ENCODE measurements around the gene POP4.
"Not testable (repeated sequence)": the region's sequence is repeated elsewhere in the genome, so short reads cannot be mapped to it uniquely, and the experiment has no call there.

POP4 gene

GRCh38 chr19:29614046-29614445 lies 8.0 kb downstream of the POP4 start:
- DNase-seq, result no peak

- DNase-seq, result no peak
Measured at GRCh38 chr19:29614780-29615179, 8.7 kb downstream of the POP4 start.

GRCh38 chr19:29615891-29616425 lies 9.9 kb downstream of the POP4 start:
- DNase-seq, result no peak

GRCh38 chr19:29616541-29616940 lies 10.5 kb downstream of the POP4 start:
- no peak for DNase-seq

- DNase-seq, result no peak
Measured at GRCh38 chr19:29617366-29618266, 11.5 kb downstream of the POP4 start.

- DNase-seq, result no peak
Measured at GRCh38 chr19:29618434-29618833, 12.4 kb downstream of the POP4 start.

GRCh38 chr19:29618871-29619270 lies 12.8 kb downstream of the POP4 start:
- peak in 1 of 2 experiments; percentile 48 for DNase-seq

- no peak for DNase-seq
Measured at GRCh38 chr19:29620931-29621351, 14.9 kb downstream of the POP4 start.

- DNase-seq, result no peak
Measured at GRCh38 chr19:29622166-29623070, 16.3 kb downstream of the POP4 start.

- no peak for DNase-seq
Measured at GRCh38 chr19:29623726-29624488, 17.8 kb downstream of the POP4 start.

- no peak for DNase-seq
Measured at GRCh38 chr19:29624489-29625185, 18.6 kb downstream of the POP4 start.

GRCh38 chr19:29625186-29625651 lies 19.1 kb downstream of the POP4 start:
- DNase-seq, result no peak

GRCh38 chr19:29626386-29626785 lies 20.3 kb downstream of the POP4 start:
- no peak for DNase-seq

- DNase-seq, result not testable (repeated sequence)
Measured at GRCh38 chr19:29626832-29627231, 20.7 kb downstream of the POP4 start.

GRCh38 chr19:29628661-29629385 lies 22.7 kb downstream of the POP4 start:
- DNase-seq, result no peak

GRCh38 chr19:29629836-29630534 lies 23.9 kb downstream of the POP4 start:
- no peak for DNase-seq

GRCh38 chr19:29630655-29631054 lies 24.6 kb downstream of the POP4 start:
- DNase-seq, result no peak

GRCh38 chr19:29631450-29631849 lies 25.4 kb downstream of the POP4 start:
- DNase-seq, result no peak

GRCh38 chr19:29634002-29634401 lies 27.9 kb downstream of the POP4 start:
- DNase-seq, result no peak

- DNase-seq, result no peak
Measured at GRCh38 chr19:29634423-29635130, 28.5 kb downstream of the POP4 start.

Measured in NCI-H524 (cell line).